ENCODE data around the gene CMTR1. TPM values are rescaled to one million over a fixed set of nuclear protein-coding genes. Genes with fewer than 3 reads are reported as not detected.

CMTR1 gene
- total and polyA plus RNA-seq, 4 donors: 4.7 to 25.5 (median 18.8) TPM

DNA sequence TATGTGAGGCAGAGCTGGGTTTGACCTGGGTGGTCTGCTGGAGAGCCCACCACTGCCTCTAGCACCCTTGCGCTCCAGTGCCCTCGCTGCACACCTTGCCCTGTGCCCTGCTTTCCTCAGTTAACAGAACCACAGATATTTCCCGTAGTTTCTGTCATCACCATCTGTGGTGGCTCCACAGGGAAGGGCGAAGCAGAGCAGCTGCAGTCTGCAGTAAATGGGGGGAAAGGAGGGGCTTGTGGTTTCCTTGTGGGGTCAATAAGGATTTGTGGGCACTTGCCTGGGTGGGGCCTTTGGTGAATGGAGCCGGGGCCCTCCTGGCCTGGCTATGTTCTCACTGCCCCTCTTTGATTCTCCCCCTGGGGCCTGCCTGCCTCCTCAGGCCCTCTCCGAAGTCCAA, 87.9 kb downstream of the CMTR1 start (continued):
- TF ChIP-seq YY1 (IDR thresholded peaks at IDR 0.05): no peak
- no peak for TF ChIP-seq RAD21 (IDR thresholded peaks at IDR 0.05)

DNA sequence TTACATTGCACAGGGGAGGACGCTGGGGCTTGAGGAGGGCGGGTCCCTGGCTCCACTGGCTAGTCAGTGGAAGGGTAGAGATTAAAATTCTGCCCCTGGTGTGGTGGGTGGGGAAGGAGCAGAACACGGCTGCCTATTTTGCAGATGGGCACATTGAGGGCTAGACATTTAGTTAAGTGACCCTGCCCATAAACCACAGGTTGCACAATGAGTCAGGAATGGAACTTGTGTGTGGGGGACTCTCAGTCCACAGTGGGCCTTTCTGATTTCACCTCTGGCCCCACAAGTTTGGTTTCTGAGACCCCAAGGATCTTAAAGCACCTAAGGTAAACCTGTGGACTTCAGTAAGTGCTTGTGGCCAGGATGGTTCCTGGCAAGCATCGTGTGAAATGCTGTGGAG, 88.7 kb downstream of the CMTR1 start:
- no peak for DNase-seq (ENCODE audit: low spot score)
- 77% methylated on average over 4 of the region's 4 CpGs for WGBS
- no peaks in the 10 kb centered on the region for H3K36me3 ChIP-seq (ENCODE audit: control insufficient read depth in 4 of 4, insufficient read depth in 3 of 4, low read depth in 1 of 4, low read length in 3 of 4)
- no peak for TF ChIP-seq RXRA (IDR thresholded peaks at IDR 0.05)
- TF ChIP-seq, protein P1, sequence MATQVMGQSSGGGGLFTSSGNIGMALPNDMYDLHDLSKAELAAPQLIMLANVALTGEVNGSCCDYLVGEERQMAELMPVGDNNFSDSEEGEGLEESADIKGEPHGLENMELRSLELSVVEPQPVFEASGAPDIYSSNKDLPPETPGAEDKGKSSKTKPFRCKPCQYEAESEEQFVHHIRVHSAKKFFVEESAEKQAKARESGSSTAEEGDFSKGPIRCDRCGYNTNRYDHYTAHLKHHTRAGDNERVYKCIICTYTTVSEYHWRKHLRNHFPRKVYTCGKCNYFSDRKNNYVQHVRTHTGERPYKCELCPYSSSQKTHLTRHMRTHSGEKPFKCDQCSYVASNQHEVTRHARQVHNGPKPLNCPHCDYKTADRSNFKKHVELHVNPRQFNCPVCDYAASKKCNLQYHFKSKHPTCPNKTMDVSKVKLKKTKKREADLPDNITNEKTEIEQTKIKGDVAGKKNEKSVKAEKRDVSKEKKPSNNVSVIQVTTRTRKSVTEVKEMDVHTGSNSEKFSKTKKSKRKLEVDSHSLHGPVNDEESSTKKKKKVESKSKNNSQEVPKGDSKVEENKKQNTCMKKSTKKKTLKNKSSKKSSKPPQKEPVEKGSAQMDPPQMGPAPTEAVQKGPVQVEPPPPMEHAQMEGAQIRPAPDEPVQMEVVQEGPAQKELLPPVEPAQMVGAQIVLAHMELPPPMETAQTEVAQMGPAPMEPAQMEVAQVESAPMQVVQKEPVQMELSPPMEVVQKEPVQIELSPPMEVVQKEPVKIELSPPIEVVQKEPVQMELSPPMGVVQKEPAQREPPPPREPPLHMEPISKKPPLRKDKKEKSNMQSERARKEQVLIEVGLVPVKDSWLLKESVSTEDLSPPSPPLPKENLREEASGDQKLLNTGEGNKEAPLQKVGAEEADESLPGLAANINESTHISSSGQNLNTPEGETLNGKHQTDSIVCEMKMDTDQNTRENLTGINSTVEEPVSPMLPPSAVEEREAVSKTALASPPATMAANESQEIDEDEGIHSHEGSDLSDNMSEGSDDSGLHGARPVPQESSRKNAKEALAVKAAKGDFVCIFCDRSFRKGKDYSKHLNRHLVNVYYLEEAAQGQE (IDR thresholded peaks at IDR 0.05): no peak
- TF ChIP-seq NR2F2 (IDR thresholded peaks at IDR 0.05): no peak
- TF ChIP-seq HNF4G (IDR thresholded peaks at IDR 0.05): no peak
- H3K27ac ChIP-seq (ENCODE audit: low read depth in 1 of 2, low read length in 2 of 2): no peak overlapping the region
- H3K4me1 ChIP-seq (ENCODE audit: control insufficient read depth in 4 of 4, insufficient read depth in 4 of 4, low read length in 3 of 4): peaks cover 0 to 16% (median 11%) of the 10 kb centered on the region in 4 donors
- H3K9me3 ChIP-seq (ENCODE audit: control insufficient read depth in 4 of 4, low read length in 3 of 4): no peaks in the 10 kb centered on the region
- H3K9ac ChIP-seq (ENCODE audit: low read depth in 1 of 2, low read length in 2 of 2): no peak overlapping the region
- no peak overlapping the region for H3K4me3 ChIP-seq (ENCODE audit: low read depth in 1 of 3, low read length in 3 of 3)
- H3K27me3 ChIP-seq (ENCODE audit: control insufficient read depth in 4 of 4, insufficient read depth in 4 of 4, low read length in 3 of 4): no peaks in the 10 kb centered on the region

DNA sequence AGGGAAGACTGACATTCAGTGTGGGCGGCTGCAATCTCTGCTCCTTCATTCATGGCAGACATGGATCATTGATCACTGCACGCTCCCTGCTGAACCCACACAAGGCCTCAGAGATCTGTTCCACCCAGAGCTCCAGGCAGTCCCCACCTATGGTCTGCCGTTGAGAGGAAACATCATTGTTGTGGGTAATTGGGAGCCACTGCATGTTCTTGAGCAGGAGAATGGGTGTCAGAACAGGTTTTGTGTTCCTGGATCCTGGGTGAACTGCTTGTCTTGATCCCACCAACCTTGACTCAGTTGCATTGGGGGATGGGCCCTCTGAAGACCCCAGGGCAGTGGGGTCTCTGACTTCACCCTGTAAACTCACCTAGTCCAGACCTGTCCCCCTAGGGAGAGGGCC, 89.8 kb downstream of the CMTR1 start:
- Histone ChIP-seq H3K9ac (ENCODE audit: low read depth in 1 of 2, low read length in 2 of 2) (no peak overlapping the region), H3K36me3 (ENCODE audit: control insufficient read depth in 4 of 4, insufficient read depth in 3 of 4, low read depth in 1 of 4, low read length in 3 of 4) (no peaks in the 10 kb centered on the region), H3K27me3 (ENCODE audit: control insufficient read depth in 4 of 4, insufficient read depth in 4 of 4, low read length in 3 of 4) (no peaks in the 10 kb centered on the region), H3K4me3 (ENCODE audit: low read depth in 1 of 3, low read length in 3 of 3) (no peak overlapping the region), H3K4me1 (ENCODE audit: control insufficient read depth in 4 of 4, insufficient read depth in 4 of 4, low read length in 3 of 4) (peaks cover 0 to 4% (median 2%) of the 10 kb centered on the region in 4 donors), H3K9me3 (ENCODE audit: control insufficient read depth in 4 of 4, low read length in 3 of 4) (no peaks in the 10 kb centered on the region), H3K27ac (ENCODE audit: low read depth in 1 of 2, low read length in 2 of 2) (no peak overlapping the region)
- WGBS: 91% methylated on average over 3 of the region's 3 CpGs
- TF ChIP-seq HNF4A (conservative IDR thresholded peaks at IDR 0.05) (no peak), JUND (IDR thresholded peaks at IDR 0.05) (no peak), SP1 (IDR thresholded peaks at IDR 0.05) (no peak)
- TF ChIP-seq, protein P2, sequence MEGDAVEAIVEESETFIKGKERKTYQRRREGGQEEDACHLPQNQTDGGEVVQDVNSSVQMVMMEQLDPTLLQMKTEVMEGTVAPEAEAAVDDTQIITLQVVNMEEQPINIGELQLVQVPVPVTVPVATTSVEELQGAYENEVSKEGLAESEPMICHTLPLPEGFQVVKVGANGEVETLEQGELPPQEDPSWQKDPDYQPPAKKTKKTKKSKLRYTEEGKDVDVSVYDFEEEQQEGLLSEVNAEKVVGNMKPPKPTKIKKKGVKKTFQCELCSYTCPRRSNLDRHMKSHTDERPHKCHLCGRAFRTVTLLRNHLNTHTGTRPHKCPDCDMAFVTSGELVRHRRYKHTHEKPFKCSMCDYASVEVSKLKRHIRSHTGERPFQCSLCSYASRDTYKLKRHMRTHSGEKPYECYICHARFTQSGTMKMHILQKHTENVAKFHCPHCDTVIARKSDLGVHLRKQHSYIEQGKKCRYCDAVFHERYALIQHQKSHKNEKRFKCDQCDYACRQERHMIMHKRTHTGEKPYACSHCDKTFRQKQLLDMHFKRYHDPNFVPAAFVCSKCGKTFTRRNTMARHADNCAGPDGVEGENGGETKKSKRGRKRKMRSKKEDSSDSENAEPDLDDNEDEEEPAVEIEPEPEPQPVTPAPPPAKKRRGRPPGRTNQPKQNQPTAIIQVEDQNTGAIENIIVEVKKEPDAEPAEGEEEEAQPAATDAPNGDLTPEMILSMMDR (IDR thresholded peaks at IDR 0.05; ENCODE audit: low read depth, low read length, missing input control): no peak
- DNase-seq (ENCODE audit: low spot score): no peak

- Histone ChIP-seq H3K9me3 (ENCODE audit: control insufficient read depth in 4 of 4, low read length in 3 of 4) (no peaks in the 10 kb centered on the region), H3K9ac (ENCODE audit: low read depth in 1 of 2, low read length in 2 of 2) (no peak overlapping the region), H3K36me3 (ENCODE audit: control insufficient read depth in 4 of 4, insufficient read depth in 3 of 4, low read depth in 1 of 4, low read length in 3 of 4) (no peaks in the 10 kb centered on the region)
- TF ChIP-seq, protein P3, sequence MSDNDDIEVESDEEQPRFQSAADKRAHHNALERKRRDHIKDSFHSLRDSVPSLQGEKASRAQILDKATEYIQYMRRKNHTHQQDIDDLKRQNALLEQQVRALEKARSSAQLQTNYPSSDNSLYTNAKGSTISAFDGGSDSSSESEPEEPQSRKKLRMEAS (IDR thresholded peaks at IDR 0.05): no peak
- TF ChIP-seq FOXA1 (IDR thresholded peaks at IDR 0.05): no peak
- TF ChIP-seq HNF4G (IDR thresholded peaks at IDR 0.05): no peak
- TF ChIP-seq SP1 (IDR thresholded peaks at IDR 0.05): no peak
- no peak for TF ChIP-seq RAD21 (IDR thresholded peaks at IDR 0.05)
- TF ChIP-seq FOXA2 (IDR thresholded peaks at IDR 0.05): no peak
- no peak for TF ChIP-seq JUND (IDR thresholded peaks at IDR 0.05)
- no peak for TF ChIP-seq YY1 (IDR thresholded peaks at IDR 0.05)
- no peak for TF ChIP-seq TAF1 (conservative IDR thresholded peaks at IDR 0.05)
- TF ChIP-seq EGR1 (IDR thresholded peaks at IDR 0.05; ENCODE audit: low read depth in 2 of 2): no peak
- no peak for TF ChIP-seq GABPA (IDR thresholded peaks at IDR 0.05 in 1 of 2, conservative IDR thresholded peaks at IDR 0.05 in 1 of 2)
- TF ChIP-seq, protein P1 (IDR thresholded peaks at IDR 0.05): no peak
These were observed 90.4 kb downstream of the CMTR1 start for GRCh38 chr6:37523412-37523811.

More at GRCh38 chr6:37523412-37523811, 90.4 kb downstream of the CMTR1 start:
- no peaks in the 10 kb centered on the region for H3K4me1 ChIP-seq (ENCODE audit: control insufficient read depth in 4 of 4, insufficient read depth in 4 of 4, low read length in 3 of 4)
- no peaks in the 10 kb centered on the region for H3K27me3 ChIP-seq (ENCODE audit: control insufficient read depth in 4 of 4, insufficient read depth in 4 of 4, low read length in 3 of 4)
- no peak overlapping the region for H3K4me3 ChIP-seq (ENCODE audit: low read depth in 1 of 3, low read length in 3 of 3)
- no peak for DNase-seq (ENCODE audit: low spot score)
- no peak overlapping the region for H3K27ac ChIP-seq (ENCODE audit: low read depth in 1 of 2, low read length in 2 of 2)
- WGBS: 84% methylated on average over 7 of the region's 7 CpGs
